ENCODE data around the gene ADARB1.
A peak's percentile ranks its signal among the peaks of the same experiment; 100 is the strongest.

ADARB1 gene

GRCh38 chr21:45225741-45226327 is 151.5 kb downstream of the ADARB1 start:
- no peak for DNase-seq (ENCODE audit: low read depth in 2 of 2)

DNA sequence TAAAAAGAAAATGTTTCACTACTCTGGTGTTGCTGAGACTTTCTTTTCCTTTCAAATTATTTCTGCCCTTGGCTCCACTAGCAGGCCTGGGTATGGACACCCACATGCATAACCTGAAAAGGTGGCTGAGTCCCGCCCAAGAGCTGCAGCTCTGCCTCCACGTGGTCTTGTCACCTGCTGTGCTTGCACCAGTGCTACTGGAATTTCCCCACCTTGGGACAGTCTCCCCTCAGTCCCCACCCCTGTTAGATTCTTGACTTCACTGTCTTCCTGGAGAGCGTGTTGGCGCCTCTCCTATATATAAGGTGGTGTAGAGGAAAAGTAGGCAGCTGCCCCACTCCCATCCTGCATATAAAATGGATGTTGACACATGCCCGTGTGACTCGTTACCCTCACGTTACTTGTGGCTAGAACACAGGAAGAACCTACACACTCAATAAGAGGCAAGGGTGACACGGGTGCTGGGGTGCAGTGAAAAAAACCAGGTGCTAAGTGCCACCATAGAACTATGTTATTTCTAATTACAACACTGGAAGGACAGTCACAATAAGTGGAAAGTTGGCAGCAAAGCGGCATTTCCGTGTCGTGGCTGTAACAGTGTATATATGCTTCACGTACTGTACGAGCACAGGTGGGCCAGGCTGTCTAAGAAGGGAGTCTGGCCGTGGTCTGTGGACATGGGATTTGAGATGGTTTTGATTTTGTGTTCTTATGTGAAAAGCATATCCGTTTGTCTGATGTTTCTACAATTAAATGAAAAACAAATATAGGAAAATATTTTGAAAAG is 152.4 kb downstream of the ADARB1 start:
- no peak for DNase-seq (ENCODE audit: low read depth in 2 of 2)

DNA sequence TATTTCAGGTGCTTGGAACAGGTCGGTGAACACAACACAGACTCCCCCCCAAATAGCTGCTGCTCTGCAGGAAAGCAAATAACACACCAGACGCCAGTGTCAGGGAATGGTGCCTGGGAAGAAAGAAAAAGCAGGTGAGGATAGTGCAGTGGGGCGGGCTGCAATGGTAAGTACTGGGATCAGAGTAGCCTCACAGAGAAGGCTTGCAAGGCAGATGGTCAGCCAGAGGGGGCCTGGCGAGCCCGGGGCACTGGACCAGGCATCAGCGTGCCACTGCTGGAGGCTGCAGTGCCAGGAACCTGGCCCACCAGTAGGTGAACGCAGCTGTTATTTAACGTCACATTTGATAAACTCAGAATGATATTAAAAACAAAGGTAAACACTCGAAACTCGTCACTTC is 153.4 kb downstream of the ADARB1 start:
- no peak for DNase-seq (ENCODE audit: low read depth in 2 of 2)

DNA sequence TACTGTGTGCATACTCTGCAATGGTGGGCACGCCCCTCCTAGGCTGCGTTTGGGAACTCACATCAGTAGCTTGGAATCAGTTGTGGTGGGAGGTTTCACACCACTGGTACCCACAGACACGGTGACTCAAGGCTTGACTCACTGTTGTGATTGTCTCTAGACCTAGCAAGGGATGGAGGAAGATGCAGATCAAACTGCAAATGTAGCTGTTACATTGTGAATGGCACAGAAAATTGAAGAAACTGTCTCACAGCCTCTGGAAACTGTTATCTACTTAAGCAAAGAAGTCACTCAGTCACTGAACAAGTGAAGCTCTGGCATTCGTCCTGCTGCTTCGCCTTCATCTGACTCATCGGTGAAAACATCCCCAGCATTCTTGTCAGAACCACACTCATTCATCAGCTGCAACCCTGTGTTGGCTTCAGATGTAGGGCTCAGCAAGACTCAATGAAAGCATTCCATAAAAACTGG is 153.8 kb downstream of the ADARB1 start:
- DNase-seq (ENCODE audit: low read depth in 2 of 2) = peak; percentile 50 to 54

DNA sequence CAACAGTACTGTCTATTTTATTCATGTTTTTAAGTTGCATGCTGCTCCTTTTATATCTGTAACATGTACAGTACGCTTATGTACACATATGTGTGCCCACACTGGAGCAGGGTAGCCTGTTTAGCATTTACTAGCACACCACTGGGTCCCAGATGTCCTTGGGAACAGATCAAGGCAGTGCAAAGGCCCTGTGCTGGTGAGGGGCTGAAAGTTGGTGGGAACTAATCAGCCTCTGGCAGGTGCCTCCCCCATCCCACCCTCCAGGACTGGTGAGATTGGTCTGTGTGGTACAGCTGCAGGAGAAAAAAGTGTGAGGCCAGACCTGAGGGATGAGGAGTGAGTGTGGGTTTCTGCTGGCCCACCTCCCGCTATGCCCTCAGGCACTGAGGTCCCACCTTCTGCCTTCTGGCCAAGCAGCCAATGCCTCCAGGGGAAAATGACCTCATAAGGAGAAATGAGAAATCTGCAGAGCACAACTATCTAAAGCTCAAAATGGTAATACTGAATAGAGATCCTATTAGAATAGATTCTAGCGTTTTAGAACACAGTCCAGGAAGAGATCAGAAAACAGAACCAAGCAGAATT is 154.4 kb downstream of the ADARB1 start:
- DNase-seq (ENCODE audit: low read depth in 2 of 2) = no peak

DNA sequence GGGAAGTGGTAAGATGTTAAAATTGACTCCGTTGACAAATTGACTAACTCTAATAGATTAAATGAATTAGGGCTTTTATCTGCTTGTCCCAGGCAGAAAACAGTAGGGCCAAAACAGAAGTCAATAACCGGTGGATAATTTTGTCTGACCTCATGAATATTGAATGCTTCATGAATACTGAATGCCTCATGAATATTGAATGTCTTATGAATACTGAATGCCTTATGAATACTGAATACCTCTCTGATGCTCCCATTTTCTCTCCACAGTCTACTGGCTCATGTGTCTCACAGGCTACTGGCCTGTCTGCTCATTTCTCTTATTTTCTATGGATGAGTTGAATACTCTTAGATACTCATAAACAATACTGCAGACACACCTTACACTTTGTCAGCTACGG is 157.3 kb downstream of the ADARB1 start:
- no peak for DNase-seq (ENCODE audit: low read depth in 2 of 2)

- DNase-seq (ENCODE audit: low read depth in 2 of 2) = no peak
Measured at GRCh38 chr21:45234127-45234526, 159.7 kb downstream of the ADARB1 start.

- no peak for DNase-seq (ENCODE audit: low read depth in 2 of 2)
Measured at GRCh38 chr21:45234965-45235364, 160.6 kb downstream of the ADARB1 start.

GRCh38 chr21:45235488-45235887 is 161.1 kb downstream of the ADARB1 start:
- no peak for DNase-seq (ENCODE audit: low read depth in 2 of 2)

DNA sequence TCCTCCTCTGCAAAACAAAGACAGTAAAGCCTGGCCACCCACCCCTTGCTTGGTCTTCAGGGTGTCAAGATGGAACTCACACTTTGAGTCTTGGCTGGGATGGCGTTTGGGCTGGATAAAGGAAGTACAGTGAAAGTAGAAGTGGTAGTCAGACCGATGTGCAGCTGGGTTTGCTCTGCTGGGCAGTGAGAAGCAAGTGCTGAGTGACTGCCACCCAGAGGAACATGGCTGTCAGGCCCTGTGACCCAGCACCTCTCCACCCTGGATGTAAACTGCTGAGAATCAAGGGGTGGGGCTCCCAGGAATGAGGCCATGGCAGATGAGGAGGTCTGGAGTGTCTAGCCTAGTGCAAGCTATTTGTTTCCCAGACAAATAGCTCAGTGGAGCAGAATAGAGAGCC is 162.1 kb downstream of the ADARB1 start:
- no peak for DNase-seq (ENCODE audit: low read depth in 2 of 2)

DNA sequence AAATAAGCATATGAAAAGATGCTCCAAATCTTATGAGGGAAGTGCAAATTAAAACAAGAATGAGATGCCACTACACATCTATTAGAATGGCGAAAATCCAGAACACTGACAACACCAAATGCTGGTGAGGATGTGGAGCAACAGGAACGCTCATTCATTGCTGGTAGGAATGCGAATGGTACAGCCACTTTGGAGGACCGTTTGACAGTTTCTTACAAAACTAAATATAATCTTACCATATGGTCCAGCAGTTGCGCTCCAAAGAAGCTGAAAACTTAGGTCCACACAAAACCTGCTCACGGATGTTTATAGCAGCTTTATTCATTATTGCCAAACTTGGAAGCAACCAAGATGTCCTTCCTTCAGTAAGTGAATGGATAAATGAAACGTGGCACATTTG is 163.0 kb downstream of the ADARB1 start:
- DNase-seq (ENCODE audit: low read depth in 2 of 2) = no peak

GRCh38 chr21:45241357-45241756 is 167.0 kb downstream of the ADARB1 start:
- no peak for DNase-seq (ENCODE audit: low read depth in 2 of 2)

GRCh38 chr21:45243603-45244002 is 169.2 kb downstream of the ADARB1 start:
- DNase-seq (ENCODE audit: low read depth in 2 of 2) = no peak

DNA sequence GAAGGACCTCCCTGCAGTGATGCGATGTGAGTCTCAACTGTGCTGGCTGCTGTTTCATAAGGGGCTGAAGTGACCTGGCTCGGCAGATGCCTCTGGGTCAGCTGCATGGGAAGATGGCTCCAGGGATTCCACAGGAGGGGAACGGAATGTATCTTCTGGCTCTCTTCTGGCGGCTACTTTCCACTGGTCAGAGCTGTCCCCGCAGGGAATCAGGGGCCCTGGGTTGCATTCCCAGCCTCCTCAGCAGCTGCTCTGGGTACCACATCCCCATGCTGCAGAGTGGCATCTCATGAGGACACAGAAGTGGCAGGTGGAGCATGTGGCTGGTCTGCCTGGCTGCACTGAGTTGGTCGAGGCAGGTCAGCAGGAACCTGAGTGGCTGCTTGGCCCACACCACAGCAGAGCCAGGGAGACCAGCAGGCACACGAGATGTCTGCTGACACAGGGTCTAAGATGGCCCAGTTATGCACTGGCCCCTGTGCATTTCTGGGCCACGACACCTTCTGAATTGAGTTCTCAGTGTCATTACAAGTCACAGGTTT is 170.5 kb downstream of the ADARB1 start:
- DNase-seq (ENCODE audit: low read depth in 2 of 2) = no peak

GRCh38 chr21:45246386-45247320 is 172.3 kb downstream of the ADARB1 start:
- DNase-seq (ENCODE audit: low read depth in 2 of 2) = no peak

DNA sequence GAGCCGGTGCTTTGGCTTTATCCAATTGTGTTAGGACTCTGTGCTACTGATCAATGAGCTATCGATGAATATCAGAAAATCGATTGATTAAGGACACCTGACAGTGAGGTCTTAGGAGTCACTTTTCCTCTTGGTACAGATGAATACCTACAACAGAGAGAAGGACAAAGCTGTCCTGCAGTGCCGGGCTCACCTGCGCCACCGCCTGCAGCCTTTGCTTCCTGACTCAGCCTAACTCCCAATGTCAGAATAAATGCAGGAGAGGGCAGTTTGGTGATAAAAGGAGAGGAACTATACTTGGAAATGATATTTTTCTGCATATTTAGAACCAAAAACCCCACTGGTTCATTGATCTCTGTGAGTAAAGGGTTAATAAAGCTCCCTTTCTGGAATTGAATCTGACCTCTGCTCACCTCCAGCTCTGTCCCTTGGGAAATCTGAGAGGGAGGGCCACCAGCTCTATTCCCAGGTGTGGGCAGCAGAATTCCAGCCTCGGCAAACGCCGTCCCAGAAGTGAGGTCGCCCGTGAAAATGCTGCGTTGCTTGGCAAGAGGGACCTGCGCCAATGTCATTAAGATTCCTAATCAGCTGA is 174.0 kb downstream of the ADARB1 start:
- DNase-seq (ENCODE audit: low read depth in 2 of 2) = no peak

GRCh38 chr21:45248893-45249381 is 174.6 kb downstream of the ADARB1 start:
- no peak for DNase-seq (ENCODE audit: low read depth in 2 of 2)

DNA sequence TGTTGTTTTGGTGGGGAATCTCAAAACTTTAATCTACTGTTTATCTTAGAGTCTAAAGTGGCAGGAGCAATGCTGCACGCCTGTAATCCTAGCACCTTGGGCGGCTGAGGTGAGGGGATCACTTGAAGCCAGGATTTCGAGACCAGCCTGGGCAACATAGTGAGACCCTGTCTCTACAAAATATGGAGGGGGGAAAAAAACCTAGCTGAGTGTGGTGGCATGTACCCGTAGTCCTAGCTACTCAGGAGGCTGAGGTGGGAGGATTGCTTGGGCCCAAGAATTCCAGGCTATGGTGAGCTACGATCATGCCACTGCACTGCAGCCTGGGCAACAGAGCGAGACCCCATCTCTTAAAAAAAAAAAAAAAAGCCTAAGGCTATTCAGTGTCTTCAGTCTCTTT is 175.2 kb downstream of the ADARB1 start:
- DNase-seq (ENCODE audit: low read depth in 2 of 2) = no peak

DNA sequence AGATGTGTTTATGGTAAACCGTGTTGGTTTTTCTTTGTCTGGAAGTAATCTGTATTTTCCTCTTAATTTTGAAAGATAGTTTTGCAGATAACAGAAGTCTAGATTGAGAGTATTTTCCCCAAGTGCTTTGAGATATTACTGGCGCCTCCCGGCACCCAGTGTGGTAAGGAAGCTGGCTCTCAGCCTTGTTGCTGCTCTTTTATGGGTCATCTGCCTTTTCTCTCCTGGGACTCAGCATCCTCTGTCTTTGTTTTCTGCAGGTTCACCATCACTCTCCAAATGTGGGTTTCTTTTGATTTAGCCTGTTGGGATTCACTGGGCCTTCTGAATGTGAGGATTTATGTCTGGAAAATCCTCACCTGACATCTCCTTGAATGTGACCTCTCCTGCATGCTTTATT is 175.9 kb downstream of the ADARB1 start:
- no peak for DNase-seq (ENCODE audit: low read depth in 2 of 2)

- no peak for DNase-seq (ENCODE audit: low read depth in 2 of 2)
Measured at GRCh38 chr21:45250914-45251634, 176.7 kb downstream of the ADARB1 start.

Measured in stimulated activated CD8-positive, alpha-beta memory T cell treated with anti-CD3 and anti-CD28 coated beads, Interleukin-2, amount 100 ng/mL, for 1 hour (primary cell).